ENCODE results near the gene NPHP4.

DNA sequence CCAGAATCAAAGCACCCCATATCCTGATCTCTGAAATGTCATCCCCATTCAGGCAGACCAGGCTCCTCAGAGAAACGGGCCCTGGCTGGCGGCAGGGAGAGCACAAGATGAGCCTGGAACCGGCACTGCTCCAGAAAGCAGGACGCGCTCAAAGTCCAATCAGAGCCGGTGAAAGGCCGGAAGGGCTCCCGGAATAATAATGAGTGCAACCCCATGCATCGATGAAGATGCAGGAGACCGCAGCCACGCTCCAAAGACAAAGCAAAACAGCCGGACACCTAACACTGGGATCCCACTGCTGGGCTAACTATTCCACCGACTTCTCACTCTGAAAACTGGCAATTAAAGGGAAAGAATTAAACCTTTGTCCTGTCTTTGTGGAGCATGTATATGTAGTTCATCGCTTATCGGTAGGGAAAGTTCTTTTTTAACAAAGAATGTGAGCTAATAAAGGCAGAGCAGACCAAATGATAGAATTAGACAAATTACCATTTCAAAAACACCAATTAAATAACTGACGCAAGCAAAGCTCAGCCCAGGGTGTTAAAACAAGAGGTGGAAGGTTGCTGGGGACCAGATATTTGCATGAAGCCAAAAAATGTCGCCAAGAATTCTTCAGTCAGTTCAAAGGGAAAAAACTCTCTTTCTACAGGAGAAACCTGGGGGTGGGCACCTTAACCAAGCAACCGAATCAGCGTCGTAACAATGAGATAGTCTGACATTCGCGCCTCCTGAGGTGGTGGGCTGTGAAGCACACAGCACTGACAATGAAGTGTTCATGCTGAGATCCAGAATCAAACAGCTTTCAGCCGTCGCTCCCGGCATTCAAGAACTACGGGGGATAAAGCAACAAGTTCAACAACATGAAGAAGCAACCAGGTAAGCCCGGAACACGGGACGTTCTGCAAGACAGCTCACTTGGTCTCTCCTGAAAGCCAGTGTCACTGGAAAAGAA lies 95.2 kb downstream of the NPHP4 start:
- TF ChIP-seq, protein P1, sequence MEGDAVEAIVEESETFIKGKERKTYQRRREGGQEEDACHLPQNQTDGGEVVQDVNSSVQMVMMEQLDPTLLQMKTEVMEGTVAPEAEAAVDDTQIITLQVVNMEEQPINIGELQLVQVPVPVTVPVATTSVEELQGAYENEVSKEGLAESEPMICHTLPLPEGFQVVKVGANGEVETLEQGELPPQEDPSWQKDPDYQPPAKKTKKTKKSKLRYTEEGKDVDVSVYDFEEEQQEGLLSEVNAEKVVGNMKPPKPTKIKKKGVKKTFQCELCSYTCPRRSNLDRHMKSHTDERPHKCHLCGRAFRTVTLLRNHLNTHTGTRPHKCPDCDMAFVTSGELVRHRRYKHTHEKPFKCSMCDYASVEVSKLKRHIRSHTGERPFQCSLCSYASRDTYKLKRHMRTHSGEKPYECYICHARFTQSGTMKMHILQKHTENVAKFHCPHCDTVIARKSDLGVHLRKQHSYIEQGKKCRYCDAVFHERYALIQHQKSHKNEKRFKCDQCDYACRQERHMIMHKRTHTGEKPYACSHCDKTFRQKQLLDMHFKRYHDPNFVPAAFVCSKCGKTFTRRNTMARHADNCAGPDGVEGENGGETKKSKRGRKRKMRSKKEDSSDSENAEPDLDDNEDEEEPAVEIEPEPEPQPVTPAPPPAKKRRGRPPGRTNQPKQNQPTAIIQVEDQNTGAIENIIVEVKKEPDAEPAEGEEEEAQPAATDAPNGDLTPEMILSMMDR (IDR thresholded peaks at IDR 0.05 in 2 of 3, conservative IDR thresholded peaks at IDR 0.05 in 1 of 3; ENCODE audit: control insufficient read depth in 2 of 3, extremely low read depth in 1 of 3, insufficient read depth in 1 of 3, low read depth in 3 of 3, low read length in 3 of 3): no peak
- TF ChIP-seq, protein P2, sequence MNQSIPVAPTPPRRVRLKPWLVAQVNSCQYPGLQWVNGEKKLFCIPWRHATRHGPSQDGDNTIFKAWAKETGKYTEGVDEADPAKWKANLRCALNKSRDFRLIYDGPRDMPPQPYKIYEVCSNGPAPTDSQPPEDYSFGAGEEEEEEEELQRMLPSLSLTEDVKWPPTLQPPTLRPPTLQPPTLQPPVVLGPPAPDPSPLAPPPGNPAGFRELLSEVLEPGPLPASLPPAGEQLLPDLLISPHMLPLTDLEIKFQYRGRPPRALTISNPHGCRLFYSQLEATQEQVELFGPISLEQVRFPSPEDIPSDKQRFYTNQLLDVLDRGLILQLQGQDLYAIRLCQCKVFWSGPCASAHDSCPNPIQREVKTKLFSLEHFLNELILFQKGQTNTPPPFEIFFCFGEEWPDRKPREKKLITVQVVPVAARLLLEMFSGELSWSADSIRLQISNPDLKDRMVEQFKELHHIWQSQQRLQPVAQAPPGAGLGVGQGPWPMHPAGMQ (IDR thresholded peaks at IDR 0.05; ENCODE audit: borderline replicate concordance): no peak
- no peak for TF ChIP-seq ZNF622 (IDR thresholded peaks at IDR 0.05)
- TF ChIP-seq CBX5 (IDR thresholded peaks at IDR 0.05; ENCODE audit: low read depth): no peak
- TF ChIP-seq EP300 (IDR thresholded peaks at IDR 0.05; ENCODE audit: borderline replicate concordance in 1 of 2, control insufficient read depth in 1 of 2, low read depth in 2 of 2, low read length in 2 of 2): no peak
- TF ChIP-seq RFX5 (IDR thresholded peaks at IDR 0.05; ENCODE audit: low read depth, low read length): no peak

Measured in GM12878 (cell line).